Measurements from ENCODE around the gene LCN9. TPM values are rescaled to one million over a fixed set of nuclear protein-coding genes. Genes with fewer than 3 reads are reported as not detected.
"Not testable (repeated sequence)": the region's sequence is repeated elsewhere in the genome, so short reads cannot be mapped to it uniquely, and the experiment has no call there.

The LCN9 gene
- polyA plus RNA-seq, 3 donors = not detected

DNA sequence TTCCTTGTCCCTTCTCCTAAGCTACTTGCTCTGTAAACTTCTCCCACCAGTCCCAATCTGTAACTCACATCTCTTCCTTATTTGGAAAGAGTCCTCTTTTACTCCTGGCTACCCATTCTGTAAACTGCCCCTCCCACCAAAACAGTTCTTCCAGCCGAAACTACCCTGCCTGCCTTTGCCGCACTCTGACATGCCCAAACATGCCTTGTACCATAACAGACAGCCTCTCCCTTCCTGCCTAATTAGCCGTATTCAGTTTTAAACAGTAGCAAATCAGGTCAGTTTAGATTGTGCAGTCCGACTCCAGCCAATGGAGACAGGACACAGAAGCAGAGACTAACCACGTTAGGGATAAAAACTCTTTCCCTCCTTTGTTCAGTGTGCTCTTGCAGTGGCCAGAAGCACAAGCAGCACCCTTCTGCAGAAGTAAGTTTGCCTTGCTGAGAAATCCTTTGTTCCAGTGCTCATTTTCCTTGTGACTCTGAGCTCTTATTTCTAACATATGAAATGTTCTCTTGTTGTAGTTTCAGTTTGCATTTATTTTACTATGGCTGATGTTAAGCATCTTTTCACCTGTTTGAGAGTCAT, 18.4 kb upstream of the LCN9 start:
- no peak for DNase-seq

DNA sequence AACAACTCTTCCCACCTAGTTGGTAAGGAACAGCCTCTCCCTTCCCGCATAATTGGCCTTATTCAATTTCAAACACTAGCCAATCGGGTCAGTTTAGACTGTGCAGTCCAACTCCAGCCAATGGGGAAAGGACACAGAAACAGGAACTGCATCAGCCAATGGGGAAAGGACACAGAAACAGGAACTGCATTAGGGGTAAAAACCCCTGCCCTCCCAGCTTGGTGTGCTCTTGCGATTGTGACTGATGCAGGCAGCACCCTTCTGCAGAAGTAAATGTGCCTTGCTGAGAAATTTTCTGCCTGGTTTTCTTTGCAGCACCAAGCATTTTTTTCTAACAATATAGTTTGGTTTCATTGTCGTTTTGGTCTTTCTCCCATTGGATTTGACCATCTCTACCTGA, 15.2 kb upstream of the LCN9 start:
- no peak for DNase-seq

DNA sequence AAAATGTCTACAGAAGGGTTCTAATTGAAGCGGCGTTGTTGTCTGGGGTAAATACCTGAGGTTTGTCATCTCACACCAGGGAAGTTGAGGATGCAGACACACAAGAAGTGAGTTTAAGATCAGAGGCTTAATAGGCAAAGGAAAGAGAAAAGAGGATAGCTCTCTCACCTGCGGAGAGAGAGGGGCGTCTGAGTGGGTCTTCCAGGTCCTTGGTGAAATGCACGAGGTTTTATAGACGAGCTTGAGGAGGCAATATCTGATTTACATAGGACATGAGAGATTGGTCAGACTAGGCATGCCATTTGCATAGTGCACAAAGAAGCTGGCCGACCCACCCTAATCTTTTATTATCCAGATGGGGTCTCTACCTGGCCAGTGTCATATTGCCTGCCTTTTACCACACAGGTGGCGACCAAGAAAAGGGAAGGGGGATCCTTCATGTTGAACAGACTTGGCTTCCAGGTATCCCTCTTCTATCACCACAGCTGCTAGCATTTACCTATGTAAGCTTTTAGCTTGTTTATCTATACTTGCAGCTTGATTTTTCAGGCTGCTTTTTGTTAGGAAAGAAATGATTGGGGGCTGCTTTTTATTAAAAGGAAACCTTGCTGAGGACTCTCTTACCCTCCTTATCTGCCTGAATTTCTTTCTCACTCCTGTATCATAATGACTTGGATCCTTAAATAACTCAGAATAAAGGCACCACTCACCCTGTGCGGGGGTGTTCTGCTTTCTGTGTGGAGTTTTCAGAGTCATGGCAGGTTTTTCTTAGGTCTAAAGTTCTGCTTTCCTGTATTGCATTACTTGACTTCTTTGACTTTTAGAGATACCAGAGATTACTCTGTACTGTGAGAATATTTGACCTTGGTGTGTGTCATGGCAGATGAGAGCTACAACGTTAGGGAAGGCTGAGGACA, 14.4 kb upstream of the LCN9 start:
- DNase-seq = no peak

DNA sequence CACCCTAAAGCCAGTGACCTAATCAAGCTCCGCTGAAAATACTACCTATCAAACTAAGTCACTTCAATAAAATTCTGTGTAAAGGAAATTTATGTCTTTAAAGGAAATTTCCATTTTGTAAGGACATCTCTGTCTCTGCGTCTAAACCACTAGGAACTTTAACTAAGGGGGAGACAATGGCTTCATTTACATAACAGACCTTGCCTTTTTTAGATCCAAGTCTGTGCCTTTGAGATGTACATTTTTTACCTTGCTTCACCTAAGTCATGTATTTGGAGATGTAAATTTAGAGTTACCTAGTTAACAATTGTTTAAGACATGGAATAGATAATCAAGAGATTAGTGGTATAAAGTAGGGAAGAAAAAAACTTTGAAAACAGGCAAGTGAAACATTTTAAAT, 13.6 kb upstream of the LCN9 start:
- no peak for DNase-seq

DNA sequence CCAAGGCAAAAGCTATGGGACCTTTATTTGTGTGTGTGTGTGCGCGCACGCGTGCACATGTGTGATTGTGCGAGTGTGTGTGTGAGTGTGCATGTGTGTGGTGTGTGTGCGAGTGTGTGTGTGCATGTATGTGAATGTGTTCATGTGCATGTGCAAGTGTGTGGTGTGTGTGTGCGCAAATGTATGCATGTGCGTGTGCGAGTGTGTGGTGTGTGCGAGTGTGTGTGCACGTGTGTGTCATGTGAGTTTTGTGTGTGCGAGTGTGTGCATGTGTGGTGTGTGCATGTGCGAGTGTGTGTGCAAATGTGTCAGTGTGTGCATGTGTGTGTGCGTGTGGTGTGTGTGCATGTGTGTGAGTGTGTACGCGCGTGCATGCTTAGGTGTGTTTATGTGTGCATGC, 12.7 kb upstream of the LCN9 start:
- no peak for DNase-seq

DNA sequence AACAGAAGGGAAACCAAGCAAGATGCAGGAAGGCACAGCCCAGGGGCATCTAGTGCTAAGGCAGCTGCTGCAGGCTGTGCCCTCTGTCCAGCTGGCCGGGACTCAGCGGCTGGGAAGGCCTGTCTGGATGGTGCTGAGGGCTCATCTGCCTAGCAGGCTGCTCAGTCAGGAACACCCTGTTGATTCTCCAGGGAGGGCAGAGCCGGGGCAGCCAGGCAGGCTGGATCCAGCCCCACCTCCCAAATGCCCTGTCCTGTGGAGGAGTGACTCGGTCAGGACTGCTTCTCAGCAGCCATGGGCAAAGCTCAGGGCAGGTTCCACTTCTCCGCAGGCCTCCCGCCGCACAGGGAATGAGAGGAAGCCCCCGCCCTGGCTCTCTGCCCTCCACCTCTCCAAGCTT, 7.8 kb upstream of the LCN9 start:
- DNase-seq = no peak

DNA sequence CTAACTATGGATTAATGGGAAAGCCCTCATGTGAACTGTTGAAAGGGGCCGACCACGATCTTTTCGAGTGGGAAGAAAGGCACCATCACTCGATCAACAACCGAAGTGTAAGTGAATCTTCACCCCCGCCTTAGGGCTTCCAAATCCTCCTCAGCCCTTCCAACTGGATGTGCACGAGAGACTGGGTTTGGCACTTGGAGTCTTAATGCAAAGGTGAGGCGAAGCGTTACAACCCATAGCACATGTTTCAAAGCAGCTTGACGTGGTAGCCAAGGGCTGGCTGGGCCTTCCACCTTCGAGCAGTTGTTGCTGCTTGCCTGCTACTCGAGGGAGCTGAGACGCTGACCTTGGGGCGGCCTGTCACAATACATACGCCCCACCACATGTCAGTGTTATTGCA, 5.7 kb upstream of the LCN9 start:
- no peak for DNase-seq

DNA sequence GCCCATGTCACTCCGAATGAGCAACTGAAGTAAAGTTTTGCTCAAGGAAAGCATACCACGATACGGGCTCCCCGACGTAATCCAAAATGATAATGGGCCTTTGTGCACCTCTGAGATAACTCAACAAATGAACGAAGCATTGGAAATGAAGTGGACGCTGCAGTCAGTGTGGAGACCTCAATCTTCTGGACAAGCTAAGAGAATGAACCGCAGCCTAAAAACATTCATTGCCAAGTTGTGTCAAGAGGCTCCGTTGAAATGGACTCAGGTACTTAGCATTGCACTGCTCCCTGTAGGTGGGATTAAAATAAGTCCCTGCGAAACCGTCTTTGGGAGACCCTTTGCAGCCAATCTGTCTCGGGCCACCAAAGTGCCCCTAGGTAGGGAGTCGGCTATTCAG, 3.9 kb upstream of the LCN9 start:
- no peak for DNase-seq

DNA sequence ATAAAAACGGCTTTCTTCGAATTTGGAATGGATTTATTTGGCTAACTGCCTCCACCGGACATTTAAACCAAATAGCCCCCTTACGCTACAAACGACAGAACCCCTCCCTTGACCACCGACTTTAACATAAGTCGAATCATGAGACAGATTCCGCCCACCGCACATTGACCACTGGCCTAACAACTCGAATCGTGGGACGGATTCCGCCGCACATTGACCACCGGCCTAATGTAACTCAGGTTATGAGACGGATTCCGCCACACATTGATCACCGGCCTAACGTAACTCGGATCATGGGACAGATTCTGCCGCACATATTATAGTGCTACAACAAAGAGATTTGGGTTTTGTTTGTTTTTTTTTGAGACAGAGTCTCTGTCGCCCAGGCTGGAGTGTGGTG, 2.7 kb upstream of the LCN9 start:
- no peak for DNase-seq

DNA sequence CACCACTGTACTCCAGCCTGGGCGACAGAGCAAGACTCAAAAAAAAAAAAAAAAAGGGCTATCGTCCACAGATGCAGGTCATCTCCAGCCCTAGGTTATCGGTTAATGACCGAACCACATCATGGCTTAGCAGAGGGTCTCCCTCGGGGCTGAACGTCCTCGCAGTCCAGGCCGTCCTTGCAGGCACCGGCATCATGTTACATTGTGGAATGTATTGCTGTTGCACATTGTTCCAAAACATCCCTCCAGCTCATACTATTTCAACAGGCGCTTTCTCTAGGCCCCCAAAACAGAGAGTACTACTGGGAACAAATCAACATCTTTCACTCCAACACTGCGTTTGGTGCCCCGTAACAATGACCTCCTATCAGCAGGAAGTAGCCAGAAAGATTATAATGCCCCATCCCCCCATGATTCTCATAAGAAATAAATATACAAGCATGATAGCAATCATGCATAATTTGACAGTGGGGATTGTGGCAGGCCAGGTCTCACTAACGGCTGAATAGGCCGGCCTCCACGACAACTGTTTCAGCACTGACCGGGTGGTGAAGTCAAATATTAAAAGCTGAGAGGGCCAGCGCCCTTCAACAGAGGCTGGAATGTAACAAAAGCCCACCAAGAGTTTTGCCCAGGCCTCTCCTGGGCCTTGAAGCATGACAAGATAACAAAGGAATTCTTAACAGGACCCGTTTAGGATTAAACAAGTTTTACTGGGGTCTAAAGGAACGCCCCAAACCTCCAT, 1.1 kb upstream of the LCN9 start:
- DNase-seq = peak; percentile 17

DNA sequence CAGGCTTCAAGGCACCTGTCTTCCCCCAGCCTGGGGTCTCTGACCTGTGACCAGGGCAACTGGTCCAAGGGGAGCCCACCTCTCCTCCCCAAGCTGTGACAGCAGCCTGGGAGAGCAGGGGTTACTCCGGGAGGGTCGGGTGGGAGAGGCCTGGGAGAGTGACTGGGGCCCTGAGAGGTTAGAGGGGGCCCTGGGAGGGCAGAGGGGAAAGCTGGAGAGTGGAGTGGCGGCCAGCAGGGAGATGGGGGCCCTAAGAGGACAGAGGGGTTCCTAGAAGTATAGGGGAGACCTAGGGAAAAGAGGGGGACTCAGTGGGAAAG, 302 bp downstream of the LCN9 start:
- no peak for DNase-seq

DNA sequence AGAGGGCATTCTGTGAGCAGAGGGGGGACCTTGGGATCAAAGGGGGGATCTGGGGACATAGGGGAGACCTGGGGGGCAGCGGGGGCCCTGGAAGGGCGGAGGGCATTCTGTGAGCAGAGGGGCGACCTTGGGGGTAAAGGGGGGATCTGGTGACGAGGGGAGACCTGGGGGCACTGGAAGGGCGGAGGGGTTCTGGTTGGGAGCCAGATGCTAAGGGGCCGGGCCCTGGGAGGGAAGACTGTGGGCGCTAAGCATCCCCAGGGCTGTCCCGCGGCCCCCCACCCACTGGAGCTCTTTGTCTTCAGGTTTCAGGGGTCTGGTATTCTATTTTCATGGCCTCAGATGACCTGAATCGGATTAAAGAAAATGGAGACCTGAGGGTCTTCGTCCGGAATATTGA, 748 bp downstream of the LCN9 start:
- DNase-seq = no peak

DNA sequence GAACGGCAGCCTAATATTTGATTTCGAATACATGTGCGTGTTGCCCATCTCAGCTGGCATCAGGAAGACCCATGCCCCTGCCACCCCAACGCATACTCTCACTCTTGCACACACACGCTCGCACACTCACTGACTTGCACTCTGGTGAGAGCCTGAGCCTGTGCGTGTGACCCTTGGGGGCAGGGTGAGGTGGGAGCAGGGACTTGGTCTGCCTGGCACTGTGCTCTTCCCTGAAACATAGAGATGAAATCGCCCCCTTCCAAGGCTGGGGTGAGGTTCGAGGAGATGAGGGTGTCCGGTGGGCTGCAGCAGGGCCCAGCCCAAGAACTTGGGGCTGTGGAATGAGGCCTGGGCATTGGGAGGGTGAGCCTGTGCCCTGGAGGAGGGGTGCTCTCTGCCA, 1.2 kb downstream of the LCN9 start:
- DNase-seq = no peak

DNA sequence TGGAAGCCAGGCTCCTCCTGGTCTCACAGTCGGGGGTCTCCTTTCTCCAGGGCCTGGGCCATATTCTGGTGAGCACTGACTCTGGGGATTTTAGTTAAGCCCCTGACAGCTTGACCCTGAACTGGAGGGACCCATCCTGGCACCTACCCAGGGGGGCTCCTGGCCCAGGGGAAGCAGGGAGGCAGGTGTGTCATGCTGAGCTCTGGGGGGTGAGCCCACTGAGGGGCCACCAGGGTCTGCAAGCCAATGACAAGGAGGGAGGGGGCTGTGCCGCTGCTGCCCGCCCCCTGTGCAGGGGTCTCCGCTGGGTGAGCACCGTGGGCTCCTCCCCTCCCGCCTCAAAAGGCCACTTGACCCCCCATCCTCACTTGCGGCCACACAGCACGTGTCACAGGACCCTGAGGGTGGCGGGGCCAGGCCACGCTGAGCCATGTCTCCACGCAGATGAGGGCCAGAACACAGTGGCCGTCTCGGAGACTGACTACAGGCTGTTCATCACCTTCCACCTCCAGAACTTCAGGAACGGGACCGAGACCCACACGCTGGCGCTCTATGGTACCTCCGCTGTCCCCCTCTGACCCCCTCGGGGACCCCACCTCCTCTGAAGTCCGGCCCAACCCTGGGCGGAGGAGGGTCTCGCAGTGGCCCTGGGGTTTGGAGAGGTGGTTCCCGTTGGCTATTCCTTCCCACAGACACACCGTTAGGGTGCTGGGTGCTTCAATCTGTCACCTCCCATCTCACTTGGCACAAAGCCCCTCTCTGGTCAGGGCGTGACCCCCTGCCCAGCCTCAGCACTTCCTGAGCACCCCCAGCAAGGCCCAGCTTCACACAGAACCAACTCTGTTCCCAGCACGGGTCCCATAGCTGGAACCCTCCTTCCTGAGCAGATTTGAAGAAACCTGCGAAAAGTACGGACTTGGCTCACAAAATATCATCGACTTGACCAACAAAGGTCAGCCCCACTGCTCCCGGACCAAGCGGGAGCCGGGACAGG, 2.0 kb downstream of the LCN9 start:
- no peak for DNase-seq

DNA sequence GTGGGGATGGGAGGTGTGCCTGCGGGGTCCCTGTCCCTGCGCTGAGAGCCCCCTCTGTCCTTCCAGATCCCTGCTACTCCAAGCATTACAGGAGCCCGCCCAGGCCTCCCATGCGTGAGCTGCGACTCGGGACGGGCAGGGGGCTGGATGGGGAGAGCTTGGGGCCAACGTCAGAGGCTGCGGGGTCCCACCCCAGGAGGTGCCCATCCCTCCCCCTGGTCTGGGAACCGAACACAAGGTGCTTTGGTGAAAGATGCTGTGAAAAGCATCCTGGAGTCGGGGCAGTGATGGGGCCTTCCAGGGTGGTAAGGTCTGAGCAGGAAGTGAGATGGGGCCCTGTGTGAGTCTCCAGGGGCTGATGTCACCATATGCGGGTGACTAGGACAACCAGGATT, 2.7 kb downstream of the LCN9 start:
- DNase-seq = no peak

DNA sequence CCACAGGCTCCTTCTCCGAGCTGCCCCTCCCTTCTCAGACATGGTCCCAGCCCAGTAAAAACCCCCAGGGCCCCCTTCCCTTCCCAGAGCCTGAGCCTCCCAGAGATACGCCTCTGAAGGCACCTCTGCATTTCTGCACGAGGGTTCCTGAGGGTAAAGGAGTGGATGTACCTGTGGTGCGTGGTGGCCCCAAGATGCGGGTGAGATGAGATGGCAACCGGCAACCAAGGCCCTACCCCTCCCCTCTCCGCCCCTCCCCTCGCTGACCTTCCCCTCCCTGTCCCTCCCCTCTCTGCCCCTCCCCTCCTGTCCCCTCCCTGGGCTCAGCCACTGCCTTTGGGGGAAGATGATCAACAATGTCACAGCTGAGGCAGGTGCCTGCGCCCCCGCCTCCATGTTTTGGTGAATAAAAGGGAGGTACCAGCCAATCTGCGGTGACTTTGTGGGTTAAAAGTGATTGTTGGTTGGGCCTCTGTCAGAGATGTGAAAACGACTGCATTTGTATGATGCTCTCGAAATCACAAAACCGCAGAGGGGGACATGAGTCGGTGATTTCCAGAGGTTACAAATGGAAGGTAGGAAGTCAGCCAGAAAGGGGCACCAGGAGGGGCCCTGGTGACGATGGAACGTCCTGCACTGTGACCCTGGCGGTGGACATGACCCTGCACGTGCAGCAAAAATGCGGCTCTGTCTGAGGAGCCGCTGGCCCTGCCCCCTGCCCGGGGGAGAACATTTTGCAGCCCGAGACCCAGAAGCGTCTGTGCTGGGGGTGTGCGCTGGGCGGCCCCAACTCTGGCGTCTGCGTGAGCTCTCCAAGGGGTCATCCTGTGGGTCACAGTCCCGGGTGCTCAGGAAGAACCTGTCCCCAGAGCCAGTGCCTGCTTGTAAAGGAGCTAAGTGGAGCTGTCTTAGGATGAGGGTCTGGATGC, 3.7 kb downstream of the LCN9 start:
- DNase-seq = no peak

DNA sequence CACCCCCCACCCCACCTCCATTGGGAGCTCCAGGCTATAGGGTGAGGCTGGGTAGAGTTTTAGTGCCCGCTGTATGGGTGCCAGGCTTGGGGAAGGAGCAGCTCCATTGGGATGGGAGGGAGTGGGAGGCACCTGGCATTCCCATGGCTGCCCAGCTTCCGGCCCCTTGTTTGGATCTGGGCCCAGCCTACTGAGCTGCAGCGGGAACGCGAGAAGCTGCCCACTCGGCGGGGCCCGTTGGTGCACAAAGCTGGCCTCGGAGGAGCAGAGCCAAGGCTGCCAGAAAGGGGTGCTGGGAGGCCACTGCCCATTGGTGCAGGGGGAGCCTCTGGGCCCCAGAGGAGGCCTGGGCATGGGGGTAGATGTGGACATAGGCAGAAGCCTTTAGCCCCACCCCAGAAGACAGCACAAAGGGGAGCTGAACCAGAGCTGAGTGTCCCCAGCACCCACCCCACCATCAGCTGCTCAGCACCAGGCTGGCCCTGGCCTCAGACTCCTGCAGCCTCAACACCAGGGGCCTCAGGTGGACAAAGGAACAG, 4.4 kb downstream of the LCN9 start:
- DNase-seq = no peak

DNA sequence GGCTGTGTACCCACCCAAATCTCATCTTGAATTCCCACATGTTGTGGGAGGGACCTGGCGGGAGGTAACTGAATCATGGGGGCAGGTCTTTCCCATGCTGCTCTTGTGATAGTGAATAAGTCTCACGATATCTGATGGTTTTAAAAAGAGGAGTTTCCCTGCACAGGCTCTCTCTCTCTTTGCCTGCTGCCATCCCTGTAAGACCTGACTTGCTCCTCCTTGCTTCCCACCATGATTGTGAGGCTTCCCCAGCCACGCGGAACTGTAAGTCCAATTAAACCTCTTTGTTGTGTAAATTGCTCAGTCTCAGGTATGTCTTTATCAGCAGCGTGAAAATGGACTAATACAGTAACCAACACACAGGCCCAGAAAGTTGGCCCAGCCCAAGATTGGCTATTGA, 5.9 kb downstream of the LCN9 start:
- DNase-seq = not testable (repeated sequence)

DNA sequence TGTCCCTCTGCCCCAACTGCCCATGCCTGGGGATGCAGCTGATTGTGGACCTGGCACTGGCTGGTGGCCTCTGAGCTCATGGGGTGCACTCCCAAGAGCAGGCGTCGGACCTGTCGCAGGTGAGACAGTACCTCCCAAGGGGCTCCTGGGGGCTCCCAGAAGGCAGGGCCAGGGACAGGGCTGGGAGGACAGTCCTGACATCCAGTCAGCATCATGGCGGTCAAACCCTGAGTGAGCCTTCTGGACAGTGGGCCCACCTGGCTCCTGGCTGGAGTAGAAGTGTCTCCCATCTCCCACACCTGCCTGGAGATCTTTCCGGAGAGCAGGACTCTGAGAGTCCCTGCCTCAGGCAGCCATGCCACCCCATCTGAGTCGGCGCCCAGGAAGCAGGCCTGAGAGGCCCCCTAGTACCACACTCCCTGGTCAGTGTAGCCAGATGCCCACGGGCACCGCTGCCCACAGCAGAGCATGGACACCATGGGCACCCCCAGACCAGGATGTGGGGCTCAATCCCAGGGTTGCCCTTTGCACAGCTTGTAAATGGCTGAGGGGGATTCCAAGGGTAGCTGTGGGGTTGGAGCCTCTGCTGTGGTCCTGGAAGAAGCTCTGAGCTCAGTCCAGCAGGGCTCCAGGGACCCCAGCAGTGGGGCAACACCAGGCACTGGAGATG, 6.6 kb downstream of the LCN9 start:
- no peak for DNase-seq
